Neural progenitor cell (in vitro differentiated cells): Measurements from ENCODE around the gene PRDX5.

Experiments used
- CTCF ChIP-seq: fragments of 200-600 bp; sonication (generic); IDR thresholded peaks from 2 replicates; pipeline ENCODE4 v1.5.1; 2017; ENCODE audit warnings: antibody characterized with exemption, mild to moderate bottlenecking
- EZH2 ChIP-seq: fragments of 200-600 bp; sonication (generic); IDR thresholded peaks from 2 replicates; pipeline ENCODE4 v1.6.1; 2017; ENCODE audit warnings: antibody characterized with exemption, mild to moderate bottlenecking, moderate library complexity
- EZH2phosphoT487 ChIP-seq: fragments of 200-600 bp; sonication (generic); IDR thresholded peaks from 2 replicates; pipeline ENCODE4 v1.6.1; 2017; ENCODE audit warnings: antibody characterized with exemption

DNA sequence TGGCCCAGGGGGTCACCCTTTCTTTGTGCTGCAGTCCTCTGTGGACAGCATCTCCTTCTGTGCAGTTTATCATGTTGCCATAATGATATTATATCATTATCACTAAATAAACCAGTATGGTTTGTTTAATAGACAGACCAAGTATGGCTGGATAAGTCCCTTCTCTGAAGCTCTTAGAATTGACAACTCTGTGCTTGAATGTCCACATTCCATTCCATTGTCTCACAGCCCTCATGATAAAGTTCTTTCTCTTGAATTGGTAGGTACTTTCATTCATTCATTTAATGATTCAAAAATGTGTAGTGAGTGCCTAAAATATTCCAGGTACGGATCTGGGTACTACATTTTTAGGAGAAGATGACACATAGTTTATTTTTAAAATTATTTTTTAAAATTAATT, 48.8 kb downstream of the PRDX5 start:
- TF ChIP-seq CTCF, result no peak
- TF ChIP-seq EZH2, result no peak
- no peak for TF ChIP-seq EZH2phosphoT487
